Measurements from ENCODE around the gene RAB11FIP4. TPM values are rescaled to one million over a fixed set of nuclear protein-coding genes. Genes with fewer than 3 reads are reported as not detected.
A peak's percentile ranks its signal among the peaks of the same experiment; 100 is the strongest.

Gene RAB11FIP4
- total and polyA plus RNA-seq, 2 experiments from 2014 or later: 0.22 to 0.40 TPM

- Histone ChIP-seq H3K79me2 (ENCODE audit: insufficient read depth) (no peaks in the 10 kb centered on the region), H3F3A (ENCODE audit: insufficient read depth) (no peaks in the 10 kb centered on the region), H3K27ac (peak overlapping the region; percentile 57), H3K27me3 (replicated peaks; ENCODE audit: insufficient read depth) (no peaks in the 10 kb centered on the region), H3K4me3 (0 out of 2 replicates have a peak overlapping the region, but pooled peaks have one; percentile 1), H3K9me2 (ENCODE audit: insufficient read depth) (no peaks in the 10 kb centered on the region), H2AFZ (peak overlapping the region; percentile 58), H3K9me3 (ENCODE audit: low read depth) (no peaks in the 10 kb centered on the region), H3K36me3 (ENCODE audit: low read depth) (no peaks in the 10 kb centered on the region), H4K20me1 (ENCODE audit: insufficient read depth) (no peaks in the 10 kb centered on the region), H3K9ac (peak overlapping the region; percentile 52), H3K4me2 (ENCODE audit: unreplicated experiment) (peak overlapping the region; percentile 63), H3K4me1 (ENCODE audit: insufficient read depth) (peaks cover 29% of the 10 kb centered on the region)
- TF ChIP-seq EZH2phosphoT487 (IDR thresholded peaks at IDR 0.05; ENCODE audit: insufficient read depth, low read depth) (no peak), EZH2 (IDR thresholded peaks at IDR 0.05; ENCODE audit: insufficient read depth, poor library complexity, severe bottlenecking) (no peak)
- DNase-seq: peak; percentile 94
- in situ Hi-C loops (cut with MboI): no loop called here
- WGBS, 2 experiments (ENCODE audit: low coverage in 1 of 2, low lambda C conversion rate in 2 of 2, missing lambda C conversion rate in 2 of 2): 10% methylated on average over 10 of the region's 10 CpGs
These were observed 142.2 kb downstream of the RAB11FIP4 start for GRCh38 chr17:31533546-31534155.

DNA sequence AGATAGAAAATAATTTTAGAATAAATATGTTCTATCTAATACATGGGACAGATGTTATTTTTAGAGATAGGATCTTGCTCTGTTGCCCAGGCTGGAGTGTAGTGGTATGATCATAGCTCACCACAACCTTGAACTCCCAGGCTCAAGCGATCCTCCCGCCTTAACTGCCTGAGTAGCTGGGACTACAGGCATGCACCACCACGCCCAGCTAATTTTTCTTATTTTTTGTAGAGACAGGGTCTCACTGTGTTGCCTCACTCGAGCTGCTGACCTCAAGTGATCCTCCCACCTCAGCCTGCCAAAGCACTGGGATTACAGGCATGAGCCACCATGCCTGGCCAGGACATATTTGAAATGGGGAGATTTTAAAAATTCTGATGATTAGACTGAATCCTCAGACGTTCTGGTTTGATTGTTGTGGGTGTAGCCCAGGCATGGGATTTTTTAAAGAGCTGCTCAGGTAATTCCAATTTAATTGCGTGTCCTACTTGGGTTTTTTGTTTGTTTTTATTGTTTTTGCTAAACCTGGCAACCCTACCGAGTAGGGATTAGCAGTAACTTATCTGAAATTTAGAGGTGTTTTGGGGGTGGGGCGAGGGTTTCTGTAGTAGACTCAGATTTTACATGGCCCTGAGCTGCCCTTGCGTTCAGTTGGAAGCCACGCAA, 142.9 kb downstream of the RAB11FIP4 start:
- DNase-seq: peak; percentile 38

DNA sequence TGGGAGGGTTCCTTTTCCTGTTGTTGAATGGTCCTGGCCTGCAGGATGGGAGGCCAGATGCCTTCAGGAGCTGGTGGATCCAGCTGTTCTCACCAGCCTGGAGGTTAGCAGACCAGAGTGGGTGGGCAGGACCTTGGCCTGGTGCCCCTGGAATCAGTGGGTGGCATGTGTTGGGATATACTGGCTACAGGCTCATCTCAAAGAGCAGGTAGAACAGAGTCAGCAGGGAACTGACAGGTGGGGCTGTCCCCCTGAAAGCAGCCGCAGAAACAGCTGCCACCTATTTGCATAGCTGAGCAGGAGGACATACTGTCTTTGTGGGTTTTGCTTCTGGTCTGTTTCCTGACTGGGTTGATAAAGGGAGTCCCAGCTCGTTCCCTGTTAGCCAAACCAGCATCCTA, 144.1 kb downstream of the RAB11FIP4 start:
- 95 to 100% methylated on average over 2 of the region's 2 CpGs for WGBS, 2 experiments (ENCODE audit: low coverage in 1 of 2, low lambda C conversion rate in 2 of 2, missing lambda C conversion rate in 2 of 2)
- no peak overlapping the region for H3K4me3 ChIP-seq
- H2AFZ ChIP-seq: no peak overlapping the region
- no peak overlapping the region for H3K9ac ChIP-seq
- no peaks in the 10 kb centered on the region for H3K27me3 ChIP-seq (replicated peaks; ENCODE audit: insufficient read depth)
- H3F3A ChIP-seq (ENCODE audit: insufficient read depth): no peaks in the 10 kb centered on the region
- no peaks in the 10 kb centered on the region for H3K79me2 ChIP-seq (ENCODE audit: insufficient read depth)
- no peaks in the 10 kb centered on the region for H4K20me1 ChIP-seq (ENCODE audit: insufficient read depth)
- no peaks in the 10 kb centered on the region for H3K9me2 ChIP-seq (ENCODE audit: insufficient read depth)
- H3K4me2 ChIP-seq (ENCODE audit: unreplicated experiment): no peak overlapping the region
- no peaks in the 10 kb centered on the region for H3K36me3 ChIP-seq (ENCODE audit: low read depth)
- TF ChIP-seq EZH2phosphoT487 (IDR thresholded peaks at IDR 0.05; ENCODE audit: insufficient read depth, low read depth): no peak
- TF ChIP-seq EZH2 (IDR thresholded peaks at IDR 0.05; ENCODE audit: insufficient read depth, poor library complexity, severe bottlenecking): no peak
- no peaks in the 10 kb centered on the region for H3K9me3 ChIP-seq (ENCODE audit: low read depth)
- in situ Hi-C loops (cut with MboI): no loop called here
- H3K4me1 ChIP-seq (ENCODE audit: insufficient read depth): peaks cover 29% of the 10 kb centered on the region
- no peak overlapping the region for H3K27ac ChIP-seq
- DNase-seq: no peak

More for the DNA sequence above, 142.9 kb downstream of the RAB11FIP4 start:
- H3K36me3 ChIP-seq (ENCODE audit: low read depth): no peaks in the 10 kb centered on the region
- no peak overlapping the region for H3K4me3 ChIP-seq
- H3K27me3 ChIP-seq (replicated peaks; ENCODE audit: insufficient read depth): no peaks in the 10 kb centered on the region
- H3K9me3 ChIP-seq (ENCODE audit: low read depth): no peaks in the 10 kb centered on the region
- H3K4me1 ChIP-seq (ENCODE audit: insufficient read depth): peaks cover 29% of the 10 kb centered on the region
- TF ChIP-seq EZH2phosphoT487 (IDR thresholded peaks at IDR 0.05; ENCODE audit: insufficient read depth, low read depth) (no peak), EZH2 (IDR thresholded peaks at IDR 0.05; ENCODE audit: insufficient read depth, poor library complexity, severe bottlenecking) (no peak)
- peak overlapping the region; percentile 57 for H3K27ac ChIP-seq
- in situ Hi-C loops (cut with MboI): no loop called here
- H3K9ac ChIP-seq: peak overlapping the region; percentile 52
- H3F3A ChIP-seq (ENCODE audit: insufficient read depth): no peaks in the 10 kb centered on the region
- H4K20me1 ChIP-seq (ENCODE audit: insufficient read depth): no peaks in the 10 kb centered on the region
- H3K79me2 ChIP-seq (ENCODE audit: insufficient read depth): no peaks in the 10 kb centered on the region
- no peaks in the 10 kb centered on the region for H3K9me2 ChIP-seq (ENCODE audit: insufficient read depth)
- 66 to 69% methylated on average over 10 of the region's 10 CpGs for WGBS, 2 experiments (ENCODE audit: low coverage in 1 of 2, low lambda C conversion rate in 2 of 2, missing lambda C conversion rate in 2 of 2)
- H2AFZ ChIP-seq: peak overlapping the region; percentile 58
- no peak overlapping the region for H3K4me2 ChIP-seq (ENCODE audit: unreplicated experiment)

GRCh38 chr17:31536451-31536850, 145.0 kb downstream of the RAB11FIP4 start:
- H3F3A ChIP-seq (ENCODE audit: insufficient read depth): no peaks in the 10 kb centered on the region
- 97 to 98% methylated on average over 5 of the region's 5 CpGs for WGBS, 2 experiments (ENCODE audit: low coverage in 1 of 2, low lambda C conversion rate in 2 of 2, missing lambda C conversion rate in 2 of 2)
- H4K20me1 ChIP-seq (ENCODE audit: insufficient read depth): no peaks in the 10 kb centered on the region
- TF ChIP-seq EZH2phosphoT487 (IDR thresholded peaks at IDR 0.05; ENCODE audit: insufficient read depth, low read depth): no peak
- no peak for TF ChIP-seq EZH2 (IDR thresholded peaks at IDR 0.05; ENCODE audit: insufficient read depth, poor library complexity, severe bottlenecking)
- H2AFZ ChIP-seq: no peak overlapping the region
- no peak overlapping the region for H3K4me2 ChIP-seq (ENCODE audit: unreplicated experiment)
- DNase-seq: no peak
- no peaks in the 10 kb centered on the region for H3K36me3 ChIP-seq (ENCODE audit: low read depth)
- in situ Hi-C loops (cut with MboI): no loop called here
- no peaks in the 10 kb centered on the region for H3K27me3 ChIP-seq (replicated peaks; ENCODE audit: insufficient read depth)
- H3K9me2 ChIP-seq (ENCODE audit: insufficient read depth): no peaks in the 10 kb centered on the region
- peaks cover 29% of the 10 kb centered on the region for H3K4me1 ChIP-seq (ENCODE audit: insufficient read depth)
- no peak overlapping the region for H3K27ac ChIP-seq
- H3K4me3 ChIP-seq: no peak overlapping the region
- no peaks in the 10 kb centered on the region for H3K9me3 ChIP-seq (ENCODE audit: low read depth)
- no peak overlapping the region for H3K9ac ChIP-seq
- H3K79me2 ChIP-seq (ENCODE audit: insufficient read depth): no peaks in the 10 kb centered on the region
